ENCODE results near the gene SDK1. TPM values are rescaled to one million over a fixed set of nuclear protein-coding genes. Genes with fewer than 3 reads are reported as not detected.

SDK1 gene
- total and polyA plus RNA-seq, 10 of the 15 experiments (the other 5 are each of a cell fraction or from before 2014, with no cell fraction given) = 0.14 to 0.33 TPM; not detected in 8

GRCh38 chr7:3560495-3560894, 259.4 kb downstream of the SDK1 start:
- no peak for FAIRE-seq
- 30% methylated on average over 6 of the region's 6 CpGs for WGBS (ENCODE audit: insufficient coverage, insufficient replicate concordance, low lambda C conversion rate, missing lambda C conversion rate)
- Histone ChIP-seq H3K36me3 (ENCODE audit: control insufficient read depth in 2 of 2, insufficient read depth in 2 of 2, low read length in 1 of 2) (no peaks in the 10 kb centered on the region), H3K27ac (ENCODE audit: control insufficient read depth, insufficient read depth) (no peak overlapping the region), H3K9me3 (replicated peaks; ENCODE audit: control insufficient read depth, insufficient read depth, low read length) (no peaks in the 10 kb centered on the region), H4K20me1 (ENCODE audit: control insufficient read depth, insufficient read depth) (no peaks in the 10 kb centered on the region), H3K79me2 (ENCODE audit: control insufficient read depth, insufficient read depth, low read length) (no peaks in the 10 kb centered on the region), H3K4me1 (ENCODE audit: control insufficient read depth, insufficient read depth, low read length) (no peaks in the 10 kb centered on the region), H2AFZ (ENCODE audit: control insufficient read depth, low read depth, low read length) (no peak overlapping the region), H3K4me3 (no peak overlapping the region), H3K27me3 (replicated peaks in 1 of 2; ENCODE audit: control insufficient read depth in 2 of 2, insufficient read depth in 2 of 2, low read length in 1 of 2) (no peaks in the 10 kb centered on the region), H3K4me2 (ENCODE audit: control insufficient read depth, insufficient read depth) (no peak overlapping the region), H3K9ac (ENCODE audit: control insufficient read depth, insufficient read depth, low read length) (no peak overlapping the region)
- BruUV-seq (replicated peaks) = no TSS peak
- no peak for ATAC-seq
- no peak for TF ChIP-seq NBN (IDR thresholded peaks at IDR 0.05)
- no peak for TF ChIP-seq TBL1XR1 (IDR thresholded peaks at IDR 0.05; ENCODE audit: low read depth, low read length)
- TF ChIP-seq CEBPZ (IDR thresholded peaks at IDR 0.05; ENCODE audit: low read depth, low read length) = no peak
- no peak for TF ChIP-seq HDAC2 (IDR thresholded peaks at IDR 0.05)
- TF ChIP-seq CBX3 (IDR thresholded peaks at IDR 0.05; ENCODE audit: borderline replicate concordance, low read depth) = no peak
- no peak for TF ChIP-seq HSF1 (IDR thresholded peaks at IDR 0.05; ENCODE audit: low read depth, low read length)
- TF ChIP-seq TAF1 (IDR thresholded peaks at IDR 0.05; ENCODE audit: borderline replicate concordance, low read depth, low read length) = no peak
- TF ChIP-seq CHD2 (IDR thresholded peaks at IDR 0.05; ENCODE audit: borderline replicate concordance, low read depth, low read length) = no peak
- TF ChIP-seq USF2 (IDR thresholded peaks at IDR 0.05; ENCODE audit: borderline replicate concordance, low read depth, low read length) = no peak
- TF ChIP-seq SPI1 (IDR thresholded peaks at IDR 0.05; ENCODE audit: borderline replicate concordance, insufficient read depth, low read depth, low read length) = no peak
- no peak for TF ChIP-seq CBX5 (IDR thresholded peaks at IDR 0.05; ENCODE audit: low read depth)
- ChIA-PET SMC1A (ENCODE audit: uncharacterized antibody, unreplicated experiment) (no interaction called here), POLR2A (no interaction called here), CTCF (no interaction called here), RAD21 (ENCODE audit: unreplicated experiment) (no interaction called here)
- intact Hi-C loops (cut with micrococcal nuclease; ENCODE audit: unreplicated experiment) = no loop called here
- in situ Hi-C loops (cut with MboI) = no loop called here
- no peak for DNase-seq (ENCODE audit: low read depth, low spot score)

Measured in GM12878 (cell line).